ENCODE data around the gene RGR.

The RGR gene

GRCh38 chr10:84292502-84292901 is 47.6 kb downstream of the RGR start:
- H3K9me3 ChIP-seq (ENCODE audit: severe bottlenecking): no peaks in the 10 kb centered on the region
- H3K4me1 ChIP-seq (ENCODE audit: insufficient read depth, poor library complexity, severe bottlenecking): no peaks in the 10 kb centered on the region
- no peak overlapping the region for H3K27ac ChIP-seq (ENCODE audit: poor library complexity, severe bottlenecking)
- DNase-seq (ENCODE audit: low spot score) (no peak), ATAC-seq (ENCODE audit: low read depth) (no peak)
- H3K36me3 ChIP-seq (ENCODE audit: low read depth): no peaks in the 10 kb centered on the region
- no peak overlapping the region for H3K4me3 ChIP-seq (ENCODE audit: severe bottlenecking)
- TF ChIP-seq CTCF (IDR thresholded peaks at IDR 0.05; ENCODE audit: poor library complexity, severe bottlenecking): no peak
- no peaks in the 10 kb centered on the region for H3K27me3 ChIP-seq (ENCODE audit: insufficient read depth, poor library complexity, severe bottlenecking)

- no peaks in the 10 kb centered on the region for H3K9me3 ChIP-seq (ENCODE audit: severe bottlenecking)
- H3K27me3 ChIP-seq (ENCODE audit: insufficient read depth, poor library complexity, severe bottlenecking): no peaks in the 10 kb centered on the region
- ATAC-seq (ENCODE audit: low read depth) (no peak), DNase-seq (ENCODE audit: low spot score) (no peak)
- no peaks in the 10 kb centered on the region for H3K4me1 ChIP-seq (ENCODE audit: insufficient read depth, poor library complexity, severe bottlenecking)
- no peaks in the 10 kb centered on the region for H3K36me3 ChIP-seq (ENCODE audit: low read depth)
- H3K27ac ChIP-seq (ENCODE audit: poor library complexity, severe bottlenecking): no peak overlapping the region
- H3K4me3 ChIP-seq (ENCODE audit: severe bottlenecking): no peak overlapping the region
- TF ChIP-seq CTCF (IDR thresholded peaks at IDR 0.05; ENCODE audit: poor library complexity, severe bottlenecking): no peak
These were observed 48.3 kb downstream of the RGR start for GRCh38 chr10:84293171-84293570.

GRCh38 chr10:84293574-84294016 is 48.7 kb downstream of the RGR start:
- no peak for DNase-seq (ENCODE audit: low spot score)
- TF ChIP-seq CTCF (IDR thresholded peaks at IDR 0.05; ENCODE audit: poor library complexity, severe bottlenecking): no peak

GRCh38 chr10:84294766-84295447 is 50.1 kb downstream of the RGR start:
- ATAC-seq (ENCODE audit: low read depth) (no peak), DNase-seq (ENCODE audit: low spot score) (no peak)
- H3K9me3 ChIP-seq (ENCODE audit: severe bottlenecking): no peaks in the 10 kb centered on the region
- H3K4me3 ChIP-seq (ENCODE audit: severe bottlenecking): no peak overlapping the region
- no peaks in the 10 kb centered on the region for H3K27me3 ChIP-seq (ENCODE audit: insufficient read depth, poor library complexity, severe bottlenecking)
- H3K4me1 ChIP-seq (ENCODE audit: insufficient read depth, poor library complexity, severe bottlenecking): no peaks in the 10 kb centered on the region
- no peaks in the 10 kb centered on the region for H3K36me3 ChIP-seq (ENCODE audit: low read depth)
- no peak for TF ChIP-seq CTCF (IDR thresholded peaks at IDR 0.05; ENCODE audit: poor library complexity, severe bottlenecking)
- H3K27ac ChIP-seq (ENCODE audit: poor library complexity, severe bottlenecking): no peak overlapping the region

More at GRCh38 chr10:84293574-84294016, 48.7 kb downstream of the RGR start:
- no peaks in the 10 kb centered on the region for H3K36me3 ChIP-seq (ENCODE audit: low read depth)
- no peaks in the 10 kb centered on the region for H3K9me3 ChIP-seq (ENCODE audit: severe bottlenecking)
- no peak overlapping the region for H3K27ac ChIP-seq (ENCODE audit: poor library complexity, severe bottlenecking)
- no peak for ATAC-seq (ENCODE audit: low read depth)
- H3K4me1 ChIP-seq (ENCODE audit: insufficient read depth, poor library complexity, severe bottlenecking): no peaks in the 10 kb centered on the region
- no peaks in the 10 kb centered on the region for H3K27me3 ChIP-seq (ENCODE audit: insufficient read depth, poor library complexity, severe bottlenecking)
- H3K4me3 ChIP-seq (ENCODE audit: severe bottlenecking): no peak overlapping the region
